Ovary (tissue), 9 donors: ENCODE measurements around the gene SLC12A3. TPM values are rescaled to one million over a fixed set of nuclear protein-coding genes. Genes with fewer than 3 reads are reported as not detected.

Source experiments
- DNase-seq, 5 donors: peaks; one replicate each; pipeline ENCODE4 v3.0.0-alpha.2; 2019 to 2020
- H3K27ac ChIP-seq, 2 donors: fragments of 200-600 bp; one replicate each; pipeline versions ENCODE4 v1.5.1 to v1.8.0; 2019 to 2022
- H3K27me3 ChIP-seq: fragments of 200-600 bp; one replicate; pipeline ENCODE4 v1.8.0; 2022
- H3K36me3 ChIP-seq: fragments of 200-600 bp; sonication (generic); one replicate; pipeline ENCODE4 v1.5.1; 2019
- H3K4me1 ChIP-seq: one replicate; pipeline ENCODE4 v1.8.1; 2013; ENCODE audit warnings: mild to moderate bottlenecking, moderate library complexity; ENCODE audit not compliant: insufficient read depth
- H3K4me3 ChIP-seq: fragments of 200-600 bp; sonication (generic); one replicate; pipeline ENCODE4 v1.5.1; 2017
- H3K9me3 ChIP-seq, 2 donors: fragments of 200-600 bp in 1 of 2; sonication (generic) in 1 of 2; one replicate each; pipeline versions ENCODE4 v1.5.1 to v1.8.1; 2013 to 2019; ENCODE audit warnings: mild to moderate bottlenecking in 1 of 2, moderate library complexity in 1 of 2
- CTCF ChIP-seq, 3 donors: fragments of 450-650 bp in 2 of 3; fragments of 200-600 bp in 1 of 3; IDR thresholded peaks; one replicate each; pipeline versions ENCODE4 v1.5.1 to v1.8.0; 2016 to 2022; ENCODE audit warnings: antibody characterized with exemption in 3 of 3, mild to moderate bottlenecking in 1 of 3
- EP300 ChIP-seq: sonication (generic); formaldehyde crosslinking; IDR thresholded peaks from one replicate; pipeline ENCODE4 v1.6.1; 2017; ENCODE audit warnings: antibody characterized with exemption
- POLR2A ChIP-seq: fragments of 450-650 bp; IDR thresholded peaks from one replicate; pipeline ENCODE4 v1.6.1; 2017; ENCODE audit warnings: antibody characterized with exemption, mild to moderate bottlenecking, moderate library complexity
- WGBS, 3 donors: extraction: QIAGEN DNeasy Blood & Tissue Kit in 1 of 3; methylation state at CpG; one replicate each; pipeline versions ENCODE4 v1.1.5 to v1.1.7; 2013 to 2017; 5-methylcytosine and 5-hydroxymethylcytosine counted together
- intact Hi-C, 4 donors: fragments of 100-400 bp; cut with DNase I; formaldehyde crosslinking; loops; one replicate each; pipeline versions ENCODE4 v1.11.0 to v1.15.1; 2022 to 2023
- polyA plus RNA-seq, 2 donors: library from polyadenylated mRNA; stranded (reverse); fragments of 200-250 nt in 1 of 2; fragments of 350-450 nt in 1 of 2; fragmentation: Illumina TruSeq in 1 of 2; extraction: RNeasy Lipid Tissue Mini Kit (QIAGEN cat#74804) in 1 of 2; gene quantifications; one replicate each; pipeline ENCODE4 v1.2.3, GENCODE V29; 2013 to 2014
- total RNA-seq, 7 donors: library from RNA; depleted of rRNA in 2 of 7; stranded (reverse); fragments of >200 nt in 2 of 7; fragmentation: NEBNext Ultra II Directional in 3 of 7; extraction: Animal tissue kit (Norgen Biotek cat#: 25700) in 3 of 7; gene quantifications; one replicate each; pipeline versions ENCODE4 v1.1.0 to v1.2.4, GENCODE V29; 2016 to 2023
- donor health status: DM: no; HTN: no; CAD: no; lungs with moderate emphysema.
- donor health status: DM: no; HTN: no; CAD: no.
- donor health status: Bipolar disorder and iron deficiency.
- donor health status: DM: yes; HTN: yes; CAD: no.
- donor health status: DM: no; HTN: no; CAD: no.
- donor health status: DM: yes; HTN: yes; CAD: no.

SLC12A3 gene
- total and polyA plus RNA-seq, 9 donors = 0.04 to 0.37 TPM; not detected in 7

DNA sequence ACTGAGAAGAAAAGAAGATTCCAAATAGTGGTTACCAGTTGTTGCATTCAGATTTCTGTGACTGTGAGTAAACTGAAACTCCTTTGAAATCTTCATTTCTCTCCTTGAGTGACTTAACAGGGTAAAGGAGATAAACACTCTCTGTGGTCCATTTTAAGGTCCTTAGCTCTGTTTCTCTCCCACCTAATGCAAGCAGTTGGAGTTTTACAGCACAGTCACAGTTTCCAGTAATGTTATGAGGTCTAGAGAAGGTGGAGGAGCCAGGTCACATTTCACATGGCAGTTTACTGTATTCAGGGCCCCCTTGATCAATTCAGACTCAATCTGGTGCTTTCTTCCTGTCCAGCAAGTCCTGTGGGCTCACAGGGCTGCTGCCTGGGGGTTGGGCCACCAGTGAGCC is 32.2 kb upstream of the SLC12A3 start:
- no peak for TF ChIP-seq POLR2A
- TF ChIP-seq CTCF (IDR thresholded peaks at IDR 0.05) = no peak
- TF ChIP-seq EP300 = no peak
- Histone ChIP-seq H3K36me3 (no peaks in the 10 kb centered on the region), H3K4me1 (no peaks in the 10 kb centered on the region), H3K27me3 (no peaks in the 10 kb centered on the region), H3K9me3 (no peaks in the 10 kb centered on the region), H3K27ac (no peak overlapping the region), H3K4me3 (no peak overlapping the region)
- intact Hi-C loops = no loop called here
- no peak for DNase-seq

DNA sequence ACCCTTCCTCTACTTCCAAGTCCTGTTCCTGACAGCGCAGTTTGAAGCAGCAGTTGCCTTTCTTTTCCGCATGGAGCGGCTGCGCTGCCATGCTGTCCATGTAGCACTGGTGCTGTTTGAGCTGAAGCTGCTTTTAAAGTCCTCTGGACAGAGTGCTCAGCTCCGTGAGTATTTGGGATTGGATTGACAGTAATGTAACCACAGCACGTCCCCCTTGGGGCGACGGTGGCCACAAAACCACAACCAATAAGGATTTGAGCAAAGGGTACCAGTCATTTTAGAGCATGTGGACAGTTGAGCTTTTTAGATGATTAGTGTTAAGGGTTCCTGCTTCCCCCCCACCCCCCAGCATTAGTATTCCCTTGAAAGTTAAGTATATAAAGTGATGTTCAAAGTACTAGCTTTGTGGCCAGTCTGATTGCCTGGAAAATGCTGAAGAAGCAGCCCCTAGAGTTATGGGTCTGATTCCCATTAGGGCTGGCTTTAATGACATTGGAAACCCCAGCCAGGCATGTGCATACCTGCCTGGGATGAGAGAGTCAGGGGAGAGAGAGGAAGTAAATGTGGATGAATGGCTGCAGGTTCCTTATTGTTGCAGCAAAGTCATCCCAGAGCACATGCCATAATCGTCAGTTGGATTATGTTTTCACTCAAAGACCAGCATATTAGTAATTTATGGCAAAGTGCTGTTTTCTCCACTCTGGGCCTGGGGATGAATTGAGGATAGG is 31.6 kb upstream of the SLC12A3 start:
- Histone ChIP-seq H3K4me3 (no peak overlapping the region), H3K4me1 (no peaks in the 10 kb centered on the region), H3K27ac (no peak overlapping the region), H3K9me3 (no peaks in the 10 kb centered on the region), H3K36me3 (no peaks in the 10 kb centered on the region), H3K27me3 (no peaks in the 10 kb centered on the region)
- 94 to 96% (median 95%) methylated on average over 9 of the region's 9 CpGs for WGBS, 3 donors
- no peak for TF ChIP-seq CTCF (IDR thresholded peaks at IDR 0.05)
- no peak for TF ChIP-seq EP300
- no peak for TF ChIP-seq POLR2A
- DNase-seq = no peak
- intact Hi-C loops = no loop called here

DNA sequence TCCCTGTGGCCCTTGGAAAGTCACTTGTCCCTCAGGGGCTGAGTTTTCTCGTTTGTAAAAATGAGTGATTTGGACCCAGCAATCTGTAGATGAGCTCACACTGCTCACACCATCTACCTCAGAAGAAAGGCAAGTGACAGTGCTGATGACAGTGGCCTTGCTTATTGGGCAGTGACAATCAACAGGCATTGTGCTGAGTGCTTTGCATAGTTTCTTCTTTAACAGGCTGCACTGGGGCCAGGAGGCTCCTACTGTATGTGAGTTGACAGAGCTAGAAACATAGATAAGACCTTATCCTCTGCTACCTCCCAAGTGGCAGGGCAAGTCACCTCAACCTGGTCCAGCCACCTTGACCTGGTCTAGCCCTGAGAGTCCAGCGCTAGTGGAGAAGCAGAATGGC is 29.7 kb upstream of the SLC12A3 start:
- Histone ChIP-seq H3K27ac (no peak overlapping the region), H3K4me1 (no peaks in the 10 kb centered on the region), H3K9me3 (no peaks in the 10 kb centered on the region), H3K36me3 (no peaks in the 10 kb centered on the region), H3K27me3 (no peaks in the 10 kb centered on the region), H3K4me3 (no peak overlapping the region)
- DNase-seq = no peak
- TF ChIP-seq CTCF (IDR thresholded peaks at IDR 0.05) (no peak), POLR2A (no peak), EP300 (no peak)
- intact Hi-C loops = no loop called here
- WGBS, 3 donors = 81 to 88% (median 87%) methylated on average over 2 of the region's 2 CpGs

GRCh38 chr16:56836410-56837230 is 28.4 kb upstream of the SLC12A3 start:
- Histone ChIP-seq H3K36me3 (no peaks in the 10 kb centered on the region), H3K4me1 (no peaks in the 10 kb centered on the region), H3K27me3 (no peaks in the 10 kb centered on the region), H3K27ac (no peak overlapping the region), H3K9me3 (no peaks in the 10 kb centered on the region), H3K4me3 (no peak overlapping the region)
- TF ChIP-seq POLR2A (no peak), EP300 (no peak), CTCF (IDR thresholded peaks at IDR 0.05) (no peak)
- intact Hi-C loops = no loop called here
- WGBS, 3 donors = 55 to 65% (median 61%) methylated on average over 5 of the region's 5 CpGs
- DNase-seq = no peak
